ENCODE results near the gene PCDHGA4. TPM values are rescaled to one million over a fixed set of nuclear protein-coding genes. Genes with fewer than 3 reads are reported as not detected.
A peak's percentile ranks its signal among the peaks of the same experiment; 100 is the strongest.
"Not testable (repeated sequence)": the region's sequence is repeated elsewhere in the genome, so short reads cannot be mapped to it uniquely, and the experiment has no call there.

PCDHGA4 gene
- polyA plus RNA-seq, 2 of the 4 experiments (the other 2 are of a cell fraction) = 0.13 to 0.48 TPM

DNA sequence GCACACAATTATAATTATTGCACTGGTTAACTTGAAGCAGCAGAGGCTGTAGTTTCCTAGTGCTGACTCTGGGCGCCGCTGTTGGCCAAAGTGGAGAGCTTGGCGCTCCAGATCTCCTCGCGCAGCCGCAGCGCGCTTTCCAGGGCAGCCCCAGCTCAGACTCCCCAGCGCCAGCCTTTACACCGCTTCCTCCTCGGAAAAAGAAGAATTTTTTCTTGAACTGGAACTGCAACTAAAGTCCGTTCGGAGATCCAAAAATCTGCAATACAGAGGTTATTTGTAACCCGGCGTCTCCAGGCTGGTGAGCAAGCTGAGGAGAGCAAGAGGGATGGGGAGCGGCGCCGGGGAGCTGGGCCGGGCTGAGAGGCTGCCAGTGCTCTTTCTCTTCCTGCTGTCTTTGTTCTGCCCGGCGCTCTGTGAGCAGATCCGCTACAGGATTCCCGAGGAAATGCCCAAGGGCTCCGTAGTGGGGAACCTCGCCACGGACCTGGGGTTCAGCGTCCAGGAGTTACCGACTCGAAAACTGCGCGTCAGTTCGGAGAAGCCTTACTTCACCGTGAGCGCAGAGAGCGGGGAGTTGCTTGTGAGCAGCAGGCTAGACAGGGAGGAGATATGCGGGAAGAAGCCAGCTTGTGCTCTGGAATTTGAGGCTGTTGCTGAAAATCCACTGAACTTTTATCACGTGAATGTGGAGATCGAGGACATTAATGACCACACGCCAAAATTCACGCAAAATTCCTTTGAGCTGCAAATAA is 32.9 kb downstream of the PCDHGA4 start, which contains the start of gene PCDHGB4:
Gene PCDHGB4 (plus strand): TSS at position 142 of the 755 bp plus-strand sequence. CDS start 187 bp downstream, at position 329.
- CTCF ChIA-PET = interaction anchor here (0.8 to 3.7 kb wide), 6 partner anchors 17 to 176 kb away, joined by 3 to 16 read pairs (median 3); partner anchors contain the start of genes PCDHGA2, PCDHGA5, PCDHGB3 and PCDHGC3
- FAIRE-seq, POLR2A ChIA-PET, H3K4me3 ChIP-seq, H3K4me2 ChIP-seq, H3K27ac ChIP-seq, H3K4me1 ChIP-seq: not testable (repeated sequence)
- ATAC-seq (peak; percentile 63 to 64), DNase-seq (ENCODE audit: low read depth in 1 of 2, low spot score in 1 of 2) (peak in 1 of 2 experiments; percentile 42)
- WGBS (ENCODE audit: missing lambda C conversion rate) = 65% methylated on average over 23 of the region's 40 CpGs
- TF ChIP-seq CTCF (IDR thresholded peaks at IDR 0.05) = peak; percentile 13; the same call in 1 of the 3 replicates
- TF ChIP-seq RAD21 (conservative IDR thresholded peaks at IDR 0.05 in 1 of 2, IDR thresholded peaks at IDR 0.05 in 1 of 2) = peak; percentile 26 to 31; a peak in 2 of 5 replicates
- peaks cover 66% of the 10 kb centered on the region for H3K9me3 ChIP-seq

DNA sequence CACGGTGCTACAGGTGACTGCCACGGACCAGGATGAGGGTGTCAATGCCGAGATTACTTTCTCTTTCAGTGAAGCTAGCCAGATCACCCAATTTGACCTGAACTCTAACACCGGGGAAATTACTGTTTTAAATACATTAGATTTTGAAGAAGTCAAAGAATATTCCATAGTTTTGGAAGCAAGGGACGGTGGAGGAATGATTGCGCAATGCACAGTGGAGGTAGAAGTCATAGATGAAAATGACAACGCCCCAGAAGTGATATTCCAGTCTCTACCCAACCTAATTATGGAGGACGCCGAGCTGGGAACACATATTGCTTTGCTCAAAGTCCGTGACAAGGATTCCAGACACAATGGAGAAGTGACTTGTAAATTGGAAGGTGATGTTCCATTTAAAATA is 33.8 kb downstream of the PCDHGA4 start:
- DNase-seq (ENCODE audit: low read depth in 1 of 2, low spot score in 1 of 2) = no peak
- TF ChIP-seq, protein P1, sequence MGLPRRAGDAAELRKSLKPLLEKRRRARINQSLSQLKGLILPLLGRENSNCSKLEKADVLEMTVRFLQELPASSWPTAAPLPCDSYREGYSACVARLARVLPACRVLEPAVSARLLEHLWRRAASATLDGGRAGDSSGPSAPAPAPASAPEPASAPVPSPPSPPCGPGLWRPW (IDR thresholded peaks at IDR 0.05) = no peak
- TF ChIP-seq SREBF2 (IDR thresholded peaks at IDR 0.05) (no peak), CEBPB (IDR thresholded peaks at IDR 0.05) (peak; percentile 70 to 88; a peak in 3 of 4 replicates)
- no peaks in the 10 kb centered on the region for H3K4me1 ChIP-seq
- no peak overlapping the region for H3K27ac ChIP-seq
- ATAC-seq = no peak
- no peak overlapping the region for H3K4me2 ChIP-seq
- H3K9me3 ChIP-seq = peaks cover 70% of the 10 kb centered on the region
- ChIA-PET POLR2A (no interaction called here), CTCF (interaction anchor here (1.0 to 3.3 kb wide), 4 partner anchors 87 to 304 kb away, joined by 3 to 12 read pairs (median 4); partner anchors contain the start of gene PCDHGC3)
- H3K4me3 ChIP-seq = no peak overlapping the region
- FAIRE-seq = no peak
- WGBS (ENCODE audit: missing lambda C conversion rate) = 62% methylated on average over 10 of the region's 10 CpGs

DNA sequence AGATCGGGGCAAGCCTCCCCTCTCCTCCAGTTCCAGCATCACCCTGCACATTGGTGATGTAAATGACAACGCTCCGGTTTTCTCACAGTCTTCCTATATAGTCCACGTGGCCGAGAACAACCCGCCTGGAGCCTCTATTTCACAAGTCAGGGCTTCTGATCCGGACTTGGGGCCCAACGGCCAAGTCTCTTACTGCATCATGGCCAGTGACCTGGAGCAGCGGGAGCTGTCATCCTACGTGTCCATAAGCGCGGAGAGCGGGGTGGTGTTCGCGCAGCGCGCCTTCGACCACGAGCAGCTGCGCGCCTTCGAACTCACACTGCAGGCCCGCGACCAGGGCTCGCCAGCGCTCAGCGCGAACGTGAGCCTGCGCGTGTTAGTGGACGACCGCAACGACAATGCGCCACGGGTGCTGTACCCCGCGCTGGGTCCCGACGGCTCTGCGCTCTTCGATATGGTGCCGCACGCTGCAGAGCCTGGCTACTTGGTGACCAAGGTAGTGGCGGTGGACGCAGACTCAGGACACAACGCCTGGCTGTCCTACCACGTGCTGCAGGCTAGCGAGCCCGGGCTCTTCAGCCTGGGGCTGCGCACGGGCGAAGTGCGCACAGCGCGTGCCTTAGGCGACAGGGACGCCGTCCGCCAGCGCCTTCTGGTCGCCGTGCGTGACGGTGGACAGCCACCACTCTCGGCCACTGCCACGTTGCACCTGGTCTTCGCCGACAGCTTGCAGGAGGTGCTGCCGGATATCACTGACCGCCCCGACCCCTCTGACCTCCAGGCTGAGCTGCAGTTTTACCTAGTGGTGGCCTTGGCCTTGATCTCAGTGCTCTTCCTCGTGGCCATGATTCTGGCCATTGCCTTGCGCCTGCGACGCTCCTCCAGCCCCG is 34.6 kb downstream of the PCDHGA4 start:
- no peak overlapping the region for H3K27ac ChIP-seq
- FAIRE-seq (no peak), DNase-seq (ENCODE audit: low read depth in 1 of 2, low spot score in 1 of 2) (no peak), ATAC-seq (no peak)
- ChIA-PET CTCF (interaction anchor here (0.9 to 3.3 kb wide), 7 partner anchors 8 to 305 kb away, joined by 3 to 12 read pairs (median 6); partner anchors contain the start of genes PCDHGB1 and PCDHGC3), POLR2A (no interaction called here)
- no peak overlapping the region for H3K4me2 ChIP-seq
- WGBS (ENCODE audit: missing lambda C conversion rate) = 84% methylated on average over 69 of the region's 77 CpGs
- no peak overlapping the region for H3K4me3 ChIP-seq
- no peaks in the 10 kb centered on the region for H3K4me1 ChIP-seq
- TF ChIP-seq RNF2 (IDR thresholded peaks at IDR 0.05; ENCODE audit: borderline replicate concordance, low read depth) (no peak), ATOH8 (CRISPR knock-in tag; IDR thresholded peaks at IDR 0.05; ENCODE audit: low read depth) (no peak), RARB (CRISPR knock-in tag; IDR thresholded peaks at IDR 0.05) (no peak), RAD21 (conservative IDR thresholded peaks at IDR 0.05 in 1 of 2, IDR thresholded peaks at IDR 0.05 in 1 of 2) (no peak), NR3C1 (IDR thresholded peaks at IDR 0.05) (no peak), CBX8 (IDR thresholded peaks at IDR 0.05) (no peak), FOXS1 (CRISPR knock-in tag; IDR thresholded peaks at IDR 0.05) (no peak), FOSL2 (IDR thresholded peaks at IDR 0.05) (no peak), FOSL2 (CRISPR knock-in tag; IDR thresholded peaks at IDR 0.05) (no peak), HMGXB4 (CRISPR knock-in tag; IDR thresholded peaks at IDR 0.05; ENCODE audit: borderline replicate concordance) (no peak), PBX3 (IDR thresholded peaks at IDR 0.05) (no peak), HEYL (CRISPR knock-in tag; IDR thresholded peaks at IDR 0.05) (no peak), RCOR1 (IDR thresholded peaks at IDR 0.05; ENCODE audit: low read depth, low read length) (no peak), ESRRA (IDR thresholded peaks at IDR 0.05; ENCODE audit: borderline replicate concordance, low read length) (no peak), CHD2 (IDR thresholded peaks at IDR 0.05; ENCODE audit: low read length, partially characterized antibody) (no peak), GATA3 (IDR thresholded peaks at IDR 0.05; ENCODE audit: borderline replicate concordance) (no peak), POLR2A (IDR thresholded peaks at IDR 0.05; ENCODE audit: low read length) (no peak), EHF (CRISPR knock-in tag; IDR thresholded peaks at IDR 0.05) (no peak)
- TF ChIP-seq, protein P1 (IDR thresholded peaks at IDR 0.05) = no peak
- H3K9me3 ChIP-seq = peaks cover 72% of the 10 kb centered on the region
